Loucy (cell line): ENCODE measurements around the gene KNSTRN.

ENCODE experiments used
- EZH2phosphoT487 ChIP-seq: fragments of 200-600 bp; IDR thresholded peaks from 2 replicates; pipeline ENCODE4 v1.6.1; 2018; ENCODE audit warnings: antibody characterized with exemption, mild to moderate bottlenecking, moderate library complexity, borderline replicate concordance
- TF ChIP-seq, protein P1 (sequence below): fragments of 200-600 bp; sonication (generic); conservative IDR thresholded peaks from 2 replicates; pipeline ENCODE4 v1.5.1; 2014; ENCODE audit warnings: mild to moderate bottlenecking, antibody characterized with exemption, low read length

DNA sequence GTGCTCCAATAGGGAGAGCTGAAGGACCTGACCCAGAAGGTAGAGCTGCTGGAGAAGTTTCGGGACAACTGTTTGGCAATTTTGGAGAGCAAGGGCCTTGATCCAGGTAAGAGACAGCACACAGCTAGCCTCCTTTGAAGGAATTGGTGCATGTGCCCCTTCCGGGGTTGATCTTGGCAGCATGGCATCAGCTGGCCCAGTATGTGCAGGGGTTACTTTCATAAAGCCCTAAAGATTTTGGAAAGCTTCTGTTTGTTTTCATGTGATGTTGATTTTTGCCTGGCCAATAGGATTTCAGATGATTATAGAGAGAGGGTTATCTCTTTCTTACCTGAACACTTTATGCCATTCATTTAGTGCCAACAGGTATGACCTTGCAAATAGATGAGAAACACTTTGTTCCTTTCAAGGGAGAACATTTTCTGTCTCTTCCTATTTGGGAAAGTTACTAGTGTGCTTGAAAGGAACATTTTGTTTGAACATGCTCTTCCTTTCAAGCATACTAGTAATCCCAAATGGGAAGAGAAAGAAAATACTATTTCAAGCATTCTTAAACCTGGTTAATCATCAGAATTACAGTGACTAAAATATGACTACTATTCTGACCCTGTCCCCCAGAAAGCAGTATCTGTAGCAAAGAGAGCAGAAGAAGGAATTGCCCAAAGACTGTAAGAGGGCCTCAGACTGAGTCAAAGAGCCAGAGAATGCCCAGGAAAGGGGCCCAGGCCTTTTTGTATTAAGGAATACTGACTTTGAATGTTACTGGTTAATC, 7.5 kb downstream of the KNSTRN start:
- TF ChIP-seq, protein P1, sequence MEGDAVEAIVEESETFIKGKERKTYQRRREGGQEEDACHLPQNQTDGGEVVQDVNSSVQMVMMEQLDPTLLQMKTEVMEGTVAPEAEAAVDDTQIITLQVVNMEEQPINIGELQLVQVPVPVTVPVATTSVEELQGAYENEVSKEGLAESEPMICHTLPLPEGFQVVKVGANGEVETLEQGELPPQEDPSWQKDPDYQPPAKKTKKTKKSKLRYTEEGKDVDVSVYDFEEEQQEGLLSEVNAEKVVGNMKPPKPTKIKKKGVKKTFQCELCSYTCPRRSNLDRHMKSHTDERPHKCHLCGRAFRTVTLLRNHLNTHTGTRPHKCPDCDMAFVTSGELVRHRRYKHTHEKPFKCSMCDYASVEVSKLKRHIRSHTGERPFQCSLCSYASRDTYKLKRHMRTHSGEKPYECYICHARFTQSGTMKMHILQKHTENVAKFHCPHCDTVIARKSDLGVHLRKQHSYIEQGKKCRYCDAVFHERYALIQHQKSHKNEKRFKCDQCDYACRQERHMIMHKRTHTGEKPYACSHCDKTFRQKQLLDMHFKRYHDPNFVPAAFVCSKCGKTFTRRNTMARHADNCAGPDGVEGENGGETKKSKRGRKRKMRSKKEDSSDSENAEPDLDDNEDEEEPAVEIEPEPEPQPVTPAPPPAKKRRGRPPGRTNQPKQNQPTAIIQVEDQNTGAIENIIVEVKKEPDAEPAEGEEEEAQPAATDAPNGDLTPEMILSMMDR = no peak
- TF ChIP-seq EZH2phosphoT487 = no peak
